ENCODE results near the gene RAD51B.
A peak's percentile ranks its signal among the peaks of the same experiment; 100 is the strongest.

RAD51B gene

GRCh38 chr14:68269136-68269927 is 449.8 kb downstream of the RAD51B start:
- H3K4me3 ChIP-seq (ENCODE audit: low read depth, low read length), result no peak overlapping the region
- no peak for DNase-seq (ENCODE audit: low read depth)
- no peak for TF ChIP-seq CTCF (IDR thresholded peaks at IDR 0.05; ENCODE audit: low read depth, low read length, missing control alignments)

- no peak overlapping the region for H3K4me3 ChIP-seq (ENCODE audit: low read depth, low read length)
- no peak for DNase-seq (ENCODE audit: low read depth)
- no peak for TF ChIP-seq CTCF (IDR thresholded peaks at IDR 0.05; ENCODE audit: low read depth, low read length, missing control alignments)
Measured at GRCh38 chr14:68270342-68270741, 450.8 kb downstream of the RAD51B start.

GRCh38 chr14:68271913-68272391 is 452.4 kb downstream of the RAD51B start:
- no peak overlapping the region for H3K4me3 ChIP-seq (ENCODE audit: low read depth, low read length)
- no peak for TF ChIP-seq CTCF (IDR thresholded peaks at IDR 0.05; ENCODE audit: low read depth, low read length, missing control alignments)

GRCh38 chr14:68273413-68273812 is 453.8 kb downstream of the RAD51B start:
- no peak for DNase-seq (ENCODE audit: low read depth)
- no peak for TF ChIP-seq CTCF (IDR thresholded peaks at IDR 0.05; ENCODE audit: low read depth, low read length, missing control alignments)
- H3K4me3 ChIP-seq (ENCODE audit: low read depth, low read length), result no peak overlapping the region

More at GRCh38 chr14:68271913-68272391, 452.4 kb downstream of the RAD51B start:
- DNase-seq (ENCODE audit: low read depth), result no peak

GRCh38 chr14:68274725-68275124 is 455.1 kb downstream of the RAD51B start:
- TF ChIP-seq CTCF (IDR thresholded peaks at IDR 0.05; ENCODE audit: low read depth, low read length, missing control alignments), result no peak
- H3K4me3 ChIP-seq (ENCODE audit: low read depth, low read length), result no peak overlapping the region
- no peak for DNase-seq (ENCODE audit: low read depth)

GRCh38 chr14:68278576-68279436 is 459.2 kb downstream of the RAD51B start:
- H3K4me3 ChIP-seq (ENCODE audit: low read depth, low read length), result peak overlapping the region; percentile 45
- no peak for TF ChIP-seq CTCF (IDR thresholded peaks at IDR 0.05; ENCODE audit: low read depth, low read length, missing control alignments)
- DNase-seq (ENCODE audit: low read depth), result no peak
